ENCODE measurements around the gene PLA1A.

PLA1A gene

DNA sequence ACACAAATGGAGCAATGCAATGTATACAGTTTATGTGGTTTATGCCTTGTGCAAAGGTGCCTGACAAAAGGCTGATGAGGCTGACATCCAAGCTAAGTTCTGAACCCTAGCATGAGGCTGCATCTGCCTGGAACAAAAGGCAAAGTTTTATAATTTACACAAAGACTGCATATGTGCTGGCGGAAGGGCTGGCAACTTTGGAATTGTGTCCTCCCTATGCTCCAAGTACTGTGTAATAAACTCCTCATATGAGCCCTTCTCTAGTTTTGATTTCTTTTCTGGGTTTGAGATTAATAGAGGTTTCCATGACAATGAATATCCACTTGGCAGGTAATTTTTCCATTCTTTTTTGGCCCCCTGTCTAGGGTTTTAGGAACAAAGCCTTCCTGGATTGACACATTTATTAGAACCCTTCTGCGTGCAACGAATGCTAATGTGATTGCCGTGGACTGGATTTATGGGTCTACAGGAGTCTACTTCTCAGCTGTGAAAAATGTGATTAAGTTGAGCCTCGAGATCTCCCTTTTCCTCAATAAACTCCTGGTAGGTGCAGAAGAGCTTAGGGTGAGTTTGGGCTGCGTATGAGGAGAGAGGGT is 10.8 kb downstream of the PLA1A start:
- DNase-seq (ENCODE audit: low read depth), result no peak

DNA sequence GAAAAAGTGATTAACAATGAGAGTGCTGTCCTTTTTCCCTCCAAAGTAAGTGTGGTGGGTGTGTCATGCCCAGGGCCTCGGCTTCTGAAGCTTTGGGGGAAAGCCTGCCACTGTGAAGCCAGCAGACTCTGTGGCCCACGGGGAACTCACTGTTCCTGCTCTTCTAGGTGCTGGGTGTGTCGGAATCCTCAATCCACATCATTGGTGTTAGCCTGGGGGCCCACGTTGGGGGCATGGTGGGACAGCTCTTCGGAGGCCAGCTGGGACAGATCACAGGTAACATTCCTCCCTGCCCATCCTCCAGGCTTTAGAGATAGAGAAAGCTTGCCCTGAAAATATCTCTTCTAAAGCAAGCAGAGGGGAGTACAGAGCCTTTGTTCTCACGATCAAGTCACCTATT is 11.6 kb downstream of the PLA1A start:
- DNase-seq (ENCODE audit: low read depth), result no peak

DNA sequence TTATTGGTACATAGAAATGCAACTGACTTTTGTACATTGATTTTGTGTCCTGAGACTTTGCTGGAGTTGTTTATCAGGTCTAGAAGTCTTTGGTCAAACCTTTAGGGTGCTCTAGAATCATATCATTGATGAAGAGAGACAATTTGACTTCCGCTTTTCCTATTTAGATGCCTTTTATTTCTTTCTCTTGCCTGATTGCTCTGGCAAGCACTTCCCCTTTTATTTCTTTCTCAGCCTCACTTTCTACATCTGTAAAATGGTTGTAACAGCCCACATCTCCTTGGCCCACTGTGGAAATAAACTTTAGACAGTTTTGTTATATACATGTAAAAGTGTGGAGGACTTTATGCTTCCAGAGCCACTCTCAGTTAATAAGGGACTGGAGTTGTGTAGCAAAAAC is 14.0 kb downstream of the PLA1A start:
- DNase-seq (ENCODE audit: low read depth), result no peak

DNA sequence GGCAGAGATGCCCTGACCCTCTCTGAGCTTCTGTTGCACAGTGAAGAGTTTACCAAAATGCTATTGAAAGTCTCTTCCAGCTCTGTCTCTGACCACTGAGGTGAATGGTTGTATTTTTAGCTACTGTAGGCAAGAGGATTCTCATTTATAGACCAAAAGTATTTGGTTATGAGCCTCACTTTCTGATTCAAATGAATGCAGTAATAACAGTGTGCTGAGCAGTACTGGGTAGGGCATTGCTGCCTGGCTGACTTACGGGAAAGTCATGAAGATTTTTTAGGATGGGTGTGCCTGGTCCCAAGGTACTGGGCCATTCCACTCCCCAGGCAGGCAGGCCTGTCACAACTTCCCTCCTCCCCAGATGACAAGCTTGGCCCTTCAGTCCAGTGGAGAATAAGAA is 15.5 kb downstream of the PLA1A start:
- DNase-seq (ENCODE audit: low read depth), result no peak

DNA sequence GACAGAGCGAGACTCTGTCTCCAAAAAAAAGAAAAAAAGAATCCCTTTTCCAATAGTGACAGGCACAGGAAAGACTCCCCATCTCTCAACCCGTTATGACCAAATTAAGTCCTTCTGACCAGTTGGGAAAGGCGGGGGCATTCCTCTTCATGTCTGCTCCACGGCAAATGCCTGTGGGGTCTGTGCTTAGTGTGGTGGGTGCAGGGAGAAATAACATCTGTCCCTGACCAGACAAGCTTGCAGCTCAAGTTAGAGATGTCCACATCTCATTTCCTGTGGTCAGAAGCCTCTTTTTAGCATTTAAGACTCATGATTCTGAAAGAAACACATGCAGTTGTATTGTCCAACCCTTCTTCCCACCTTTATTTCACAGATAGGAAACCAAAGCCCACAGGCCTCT is 16.2 kb downstream of the PLA1A start:
- no peak for DNase-seq (ENCODE audit: low read depth)

DNA sequence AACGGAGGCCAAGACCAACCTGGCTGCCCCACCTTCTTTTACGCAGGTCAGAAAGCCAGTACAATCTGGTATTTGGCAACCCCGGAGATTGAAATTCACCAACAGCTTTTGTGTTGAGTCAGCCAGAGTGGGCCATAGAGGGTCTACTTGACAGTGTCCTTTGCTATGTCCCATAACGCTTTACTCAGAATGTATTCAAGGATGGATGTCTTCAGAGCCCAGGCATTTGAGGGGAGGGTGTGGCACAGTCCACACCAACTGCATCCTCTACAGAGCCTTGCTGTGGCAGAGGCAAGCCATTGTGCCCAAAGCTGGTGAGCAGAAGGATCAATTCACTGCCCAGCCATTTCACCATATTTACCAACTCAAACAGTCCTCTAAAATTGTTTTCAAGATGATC is 18.4 kb downstream of the PLA1A start:
- DNase-seq (ENCODE audit: low read depth), result no peak

DNA sequence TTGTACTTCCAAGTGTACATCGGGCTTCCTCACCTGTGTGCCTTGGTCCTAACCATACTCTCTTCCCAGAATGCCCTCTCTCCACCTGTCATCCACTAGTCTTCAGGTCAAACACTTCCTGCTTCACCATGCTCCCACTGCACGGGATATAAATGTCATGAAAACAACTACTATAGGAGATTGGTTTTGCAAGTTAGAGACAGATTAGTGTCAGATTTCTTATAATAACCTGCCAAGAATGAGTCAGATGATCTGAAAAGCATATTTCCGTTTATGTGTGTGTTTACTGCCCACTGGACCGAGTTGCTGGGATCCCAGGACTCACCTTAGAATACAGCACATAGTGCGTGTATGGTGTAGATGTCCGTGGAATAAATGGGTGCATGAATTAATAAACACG is 21.4 kb downstream of the PLA1A start:
- DNase-seq (ENCODE audit: low read depth), result no peak

DNA sequence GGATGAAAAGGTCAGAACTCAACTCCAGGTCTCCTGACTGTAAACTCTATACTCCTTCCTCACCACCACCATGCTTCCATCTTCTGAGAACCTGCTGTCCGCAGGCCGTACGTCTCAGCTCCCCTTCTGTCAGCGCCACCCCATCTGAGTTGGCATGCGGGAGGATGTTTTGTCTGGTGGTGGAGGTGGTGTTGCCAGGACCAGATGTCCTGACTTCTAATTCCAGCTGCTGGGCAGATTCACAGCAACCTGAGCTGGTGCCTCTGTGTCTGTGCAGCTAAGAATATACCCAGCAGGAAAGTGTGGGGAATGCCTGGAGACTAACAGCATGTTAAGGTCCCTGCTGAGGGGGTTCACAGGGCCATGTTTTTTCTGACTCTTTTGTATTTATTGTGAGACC is 23.2 kb downstream of the PLA1A start:
- DNase-seq (ENCODE audit: low read depth), result no peak

DNA sequence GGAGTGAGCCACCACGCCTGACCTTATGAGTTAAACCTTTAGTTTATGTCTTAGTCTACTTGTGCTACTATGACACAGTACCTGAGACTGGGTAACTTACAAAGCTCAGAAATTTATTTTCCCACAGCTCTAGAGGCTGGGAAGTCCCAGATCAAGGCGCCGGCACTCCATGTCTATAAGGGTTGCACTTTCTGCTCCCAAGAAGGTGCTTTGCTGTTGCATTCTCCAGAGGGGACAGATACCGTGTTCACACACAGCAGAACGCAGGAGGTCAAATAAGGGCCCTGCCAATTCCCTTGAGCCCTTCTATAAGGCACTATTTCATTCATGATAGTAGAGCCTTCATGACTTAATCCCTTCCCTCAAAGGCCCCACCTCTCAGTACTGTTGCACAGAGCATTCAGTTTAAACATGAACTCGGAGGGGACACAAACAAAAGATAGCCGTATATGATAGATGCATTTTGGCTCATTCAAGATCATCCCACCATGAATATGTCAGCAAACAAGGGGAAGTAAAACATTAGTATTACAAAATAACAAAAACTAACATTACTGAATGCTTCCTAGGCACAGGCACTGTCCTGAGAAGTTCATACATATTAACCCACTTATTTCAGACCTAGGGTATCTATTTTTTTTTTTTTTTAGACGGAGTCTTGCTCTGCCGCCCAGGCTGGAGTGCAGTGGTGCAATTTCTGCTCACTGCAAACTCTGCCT is 26.5 kb downstream of the PLA1A start:
- no peak for DNase-seq (ENCODE audit: low read depth)

DNA sequence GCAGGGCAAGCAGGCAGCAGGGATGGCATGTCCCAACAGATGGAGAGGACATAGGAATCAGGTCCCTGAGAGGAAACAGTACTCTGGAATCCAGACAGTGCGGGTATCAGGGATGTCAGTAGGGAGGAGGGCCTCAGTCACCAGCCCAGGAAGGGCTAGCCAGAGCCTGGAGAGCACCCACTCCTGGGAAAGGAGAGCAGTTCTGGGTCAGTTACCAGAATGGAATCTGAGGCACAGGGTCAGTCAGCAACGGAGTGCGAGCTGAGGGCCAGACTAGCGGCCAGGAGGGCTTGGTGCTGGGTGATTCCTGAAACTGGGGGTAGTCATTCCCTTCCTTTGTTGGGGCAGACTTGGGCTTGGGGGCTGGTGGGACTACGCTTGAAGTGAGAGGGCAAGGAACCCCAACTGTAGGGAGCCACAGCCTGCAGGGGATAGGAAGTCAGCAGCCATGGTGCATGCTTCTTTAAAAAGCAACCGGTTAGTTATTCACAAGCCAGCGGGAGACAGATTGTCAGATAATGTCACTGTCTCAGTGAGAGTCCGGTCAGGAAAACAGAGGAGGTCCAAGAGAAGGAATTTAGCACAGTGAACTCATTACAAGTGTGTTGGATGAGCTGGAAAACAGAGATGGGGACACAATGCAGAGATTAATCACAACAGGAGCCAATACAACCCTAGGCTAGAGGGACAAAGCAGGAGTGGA is 27.9 kb downstream of the PLA1A start:
- no peak for DNase-seq (ENCODE audit: low read depth)

DNA sequence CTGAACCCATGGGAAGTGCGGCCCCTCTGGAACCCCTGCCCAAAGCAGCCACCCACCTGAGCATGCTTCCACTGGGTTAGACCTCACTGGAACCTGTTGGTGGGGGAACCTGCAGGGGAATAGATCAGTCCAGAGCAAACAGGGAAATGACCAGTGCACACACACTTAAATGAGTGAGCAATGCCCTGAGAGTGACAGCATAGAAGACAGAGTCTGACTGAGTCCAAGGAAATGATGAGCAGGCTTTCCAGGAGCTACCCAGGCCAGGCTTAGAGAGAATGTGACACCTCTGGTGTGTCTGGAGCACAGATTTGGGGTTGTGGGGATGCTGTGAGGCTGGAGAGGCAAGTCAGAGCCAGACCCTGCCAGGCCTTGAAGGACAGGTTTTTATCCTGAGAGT is 28.5 kb downstream of the PLA1A start:
- DNase-seq (ENCODE audit: low read depth), result no peak

DNA sequence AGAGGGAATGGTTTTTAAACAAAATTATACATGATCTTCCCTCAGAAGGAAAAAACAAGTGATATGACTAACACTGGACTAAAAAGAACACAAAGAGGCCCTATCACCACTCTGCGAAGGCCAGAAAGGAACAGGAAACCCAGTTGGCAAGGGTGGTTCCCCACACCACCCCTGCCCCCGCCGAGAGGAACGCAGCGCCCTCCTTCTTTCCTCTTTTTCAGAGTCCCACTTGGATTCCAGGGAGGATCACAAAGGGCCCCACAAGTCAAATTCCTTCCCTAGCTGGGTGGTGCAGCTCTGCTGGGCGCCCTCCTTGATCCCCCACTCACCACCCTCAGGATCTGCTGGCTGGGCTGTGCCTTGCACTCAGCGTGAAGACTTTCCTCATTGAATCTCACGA is 29.8 kb downstream of the PLA1A start:
- DNase-seq (ENCODE audit: low read depth), result no peak

DNA sequence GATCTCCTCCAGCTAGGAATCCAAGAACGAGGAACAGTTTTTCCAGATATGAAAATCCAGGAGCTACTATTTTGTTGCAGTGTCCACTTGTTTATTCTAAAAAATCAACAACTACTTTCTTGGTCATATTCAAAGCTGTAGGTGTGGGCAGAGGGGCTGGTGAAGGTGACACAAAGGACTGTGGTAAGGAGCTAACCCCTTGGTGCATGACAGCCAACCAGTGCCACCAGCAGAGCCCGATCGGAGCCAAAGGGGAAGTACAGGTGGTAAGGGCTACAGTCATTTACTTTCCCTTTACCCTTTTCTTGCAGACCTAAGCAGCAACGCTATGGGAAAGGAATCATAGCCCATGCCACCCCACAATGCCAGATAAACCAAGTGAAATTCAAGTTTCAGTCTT is 30.7 kb downstream of the PLA1A start:
- DNase-seq (ENCODE audit: low read depth), result no peak

DNA sequence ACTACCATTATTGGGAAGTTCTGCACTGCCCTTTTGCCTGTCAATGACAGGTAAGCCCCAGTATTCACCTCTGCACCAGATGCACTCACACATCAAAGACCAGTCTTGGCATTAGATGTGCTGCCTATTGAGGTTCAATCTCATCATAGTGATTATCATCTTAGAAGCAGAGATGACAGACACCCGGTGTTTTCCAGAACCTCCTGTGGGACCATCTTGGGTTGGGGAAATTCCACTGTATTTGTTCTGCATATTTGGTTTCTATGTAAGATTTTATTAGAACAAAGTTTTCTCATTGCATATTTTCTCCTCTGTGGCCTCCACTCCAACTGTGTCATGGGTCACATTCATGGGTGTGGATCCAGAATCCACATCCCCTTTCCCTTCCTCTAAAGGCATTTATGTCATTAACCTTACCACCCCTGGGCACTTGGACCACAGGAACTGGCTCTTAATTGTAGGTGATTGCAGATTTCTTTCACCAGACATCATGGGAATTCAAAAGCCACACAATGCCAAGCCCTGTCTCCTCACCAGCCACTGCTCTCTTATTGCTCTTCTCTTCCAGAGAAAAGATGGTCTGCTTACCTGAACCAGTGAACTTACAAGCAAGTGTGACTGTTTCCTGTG is 31.2 kb downstream of the PLA1A start:
- peak; percentile 48 for DNase-seq (ENCODE audit: low read depth)

DNA sequence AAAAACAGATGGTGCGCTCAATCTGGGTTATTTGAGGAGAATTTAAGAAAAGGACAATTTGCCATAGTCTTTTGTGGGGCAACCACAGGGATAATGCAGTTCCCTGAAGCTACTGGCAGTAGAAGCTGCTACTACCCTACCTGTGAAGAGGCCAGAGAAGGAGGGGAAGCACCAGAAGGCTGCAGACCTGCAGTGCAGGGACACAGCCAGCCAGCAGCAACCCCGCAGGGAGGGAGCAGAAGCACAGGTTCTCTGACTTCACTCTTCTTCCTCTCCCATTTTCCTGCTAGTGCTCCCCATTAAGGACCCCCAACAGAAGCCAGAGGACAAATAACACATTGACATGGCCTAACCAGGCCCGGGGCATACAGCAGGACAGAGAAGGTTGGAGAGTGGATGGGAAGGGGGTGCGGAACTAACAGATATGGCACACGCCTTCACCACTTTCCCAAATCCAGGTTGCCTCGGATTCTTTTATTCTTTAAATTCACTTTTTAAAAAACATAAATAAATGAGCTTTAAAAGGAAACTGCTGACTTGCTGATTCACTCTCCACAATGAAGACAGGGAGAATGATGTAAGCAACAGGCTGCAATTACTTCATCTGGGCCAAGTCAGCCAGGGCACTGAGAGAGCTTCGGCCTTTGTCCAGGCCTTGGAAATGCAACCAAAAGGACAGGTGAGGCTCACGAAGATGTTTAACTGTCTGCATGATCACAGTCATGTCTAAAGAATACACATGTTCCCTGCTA is 32.6 kb downstream of the PLA1A start:
- DNase-seq (ENCODE audit: low read depth), result no peak

DNA sequence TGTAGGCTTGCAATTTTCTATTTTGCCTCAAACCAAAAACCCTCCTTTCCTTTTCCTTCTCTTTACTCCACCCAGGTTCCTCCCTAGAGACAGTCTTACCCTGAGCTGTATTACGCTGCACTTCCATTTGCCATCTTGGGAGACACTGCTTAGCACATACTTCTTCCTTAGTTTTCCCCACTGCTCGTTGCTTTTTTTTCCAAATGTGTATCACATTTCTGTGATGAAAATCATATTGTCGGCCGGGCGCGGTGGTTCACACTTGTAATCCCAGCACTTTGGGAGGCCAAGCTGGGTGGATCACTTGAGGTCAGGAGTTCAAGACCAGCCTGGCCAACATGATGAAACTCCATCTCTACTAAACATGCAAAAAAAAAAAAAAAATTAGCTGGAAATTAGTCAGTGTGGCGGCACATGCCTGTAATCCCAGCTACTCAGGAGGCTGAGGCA is 33.2 kb downstream of the PLA1A start:
- DNase-seq (ENCODE audit: low read depth), result no peak

DNA sequence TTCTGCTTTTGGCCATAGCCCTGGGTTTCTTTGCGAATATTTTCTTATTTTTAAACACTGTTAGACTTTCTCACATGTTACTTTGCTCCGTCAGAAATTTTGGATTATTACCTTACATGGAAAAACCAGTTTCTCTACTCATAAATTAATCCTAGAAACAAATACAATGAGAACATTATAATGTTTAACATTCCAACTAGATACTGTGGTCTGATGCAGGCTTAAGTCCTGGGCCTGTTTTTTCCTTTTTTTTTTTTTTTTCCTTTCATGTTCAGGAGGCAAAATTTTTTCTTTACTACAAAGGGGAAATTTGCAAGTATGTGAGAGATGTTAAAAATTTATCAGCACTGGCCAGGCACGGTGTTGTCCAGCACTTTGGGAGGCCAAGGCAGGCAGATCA is 33.8 kb downstream of the PLA1A start:
- no peak for DNase-seq (ENCODE audit: low read depth)

DNA sequence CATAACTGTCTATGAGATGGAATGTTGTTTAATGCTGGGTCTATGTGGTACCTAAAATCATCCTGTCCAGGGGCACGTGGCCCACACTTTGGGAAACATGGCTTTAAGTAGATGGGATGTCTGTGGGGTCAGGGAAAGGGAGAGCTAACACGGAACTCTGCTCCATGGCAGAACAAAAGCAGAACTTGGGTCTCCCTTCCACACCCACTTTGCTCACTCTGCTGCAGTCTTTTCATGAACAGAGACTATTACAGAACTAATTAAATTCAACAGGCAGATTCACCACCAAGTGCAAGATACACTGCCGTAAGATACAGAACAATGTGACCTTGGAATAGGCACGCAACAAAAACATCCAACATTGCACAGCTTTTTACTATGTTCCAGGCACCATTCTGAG is 34.5 kb downstream of the PLA1A start:
- DNase-seq (ENCODE audit: low read depth), result no peak

DNA sequence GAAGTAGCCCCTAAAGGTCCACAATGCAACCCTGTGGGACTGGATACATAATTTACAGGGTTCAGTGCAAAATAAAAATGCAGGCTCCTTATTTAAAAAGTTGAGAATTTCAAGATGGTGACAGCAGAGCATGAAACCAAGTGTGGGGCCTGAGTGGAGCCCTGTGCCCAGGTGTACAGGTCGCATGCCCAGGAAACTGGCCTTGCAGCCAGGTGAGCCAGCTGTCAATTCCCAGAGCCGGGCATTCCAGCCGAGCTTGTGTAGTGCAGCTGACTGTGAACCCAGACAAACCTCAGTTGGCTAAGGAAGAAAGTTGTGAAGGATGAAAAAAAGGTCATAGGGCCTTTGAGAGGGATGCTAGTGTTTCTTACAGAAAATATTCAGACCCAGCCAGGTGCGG is 35.1 kb downstream of the PLA1A start:
- no peak for DNase-seq (ENCODE audit: low read depth)

DNA sequence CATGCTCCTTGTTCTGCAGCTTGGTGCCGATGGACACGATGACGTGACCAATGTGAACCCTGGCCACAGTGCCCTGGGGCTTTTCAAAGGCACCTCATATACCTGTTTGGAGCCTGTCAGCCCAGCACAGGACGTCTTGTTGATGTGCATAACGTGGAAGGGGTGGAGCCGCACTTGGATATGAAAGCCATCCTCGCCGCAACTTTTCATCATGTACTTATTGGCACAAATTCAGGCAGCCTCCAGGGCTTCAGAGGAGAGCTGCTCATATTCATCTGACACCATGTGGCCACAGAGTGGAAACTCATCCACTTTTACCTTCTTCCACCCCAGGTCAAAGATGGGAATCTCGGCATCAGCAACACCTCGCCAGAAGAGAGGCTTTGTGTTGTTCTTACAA is 38.0 kb downstream of the PLA1A start:
- no peak for DNase-seq (ENCODE audit: low read depth)

DNA sequence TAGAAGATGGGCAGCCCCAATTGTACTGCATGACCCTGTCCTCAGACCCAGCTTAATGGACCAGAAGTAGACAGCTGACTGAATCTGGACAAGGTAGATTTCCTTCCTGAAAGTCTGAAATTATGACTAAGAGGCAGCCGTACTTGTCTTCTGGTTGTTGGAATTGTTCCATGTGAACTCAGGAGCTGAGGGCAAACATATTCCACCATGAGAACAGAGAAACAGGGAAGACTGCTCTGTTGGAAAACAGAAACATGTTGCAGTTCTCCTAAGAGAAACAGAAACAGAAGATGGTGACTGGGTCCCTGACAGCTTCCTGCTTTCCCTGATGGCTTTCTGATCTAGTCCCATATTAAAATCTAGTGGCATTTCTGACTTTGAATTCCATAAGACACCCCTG is 38.6 kb downstream of the PLA1A start:
- no peak for DNase-seq (ENCODE audit: low read depth)

DNA sequence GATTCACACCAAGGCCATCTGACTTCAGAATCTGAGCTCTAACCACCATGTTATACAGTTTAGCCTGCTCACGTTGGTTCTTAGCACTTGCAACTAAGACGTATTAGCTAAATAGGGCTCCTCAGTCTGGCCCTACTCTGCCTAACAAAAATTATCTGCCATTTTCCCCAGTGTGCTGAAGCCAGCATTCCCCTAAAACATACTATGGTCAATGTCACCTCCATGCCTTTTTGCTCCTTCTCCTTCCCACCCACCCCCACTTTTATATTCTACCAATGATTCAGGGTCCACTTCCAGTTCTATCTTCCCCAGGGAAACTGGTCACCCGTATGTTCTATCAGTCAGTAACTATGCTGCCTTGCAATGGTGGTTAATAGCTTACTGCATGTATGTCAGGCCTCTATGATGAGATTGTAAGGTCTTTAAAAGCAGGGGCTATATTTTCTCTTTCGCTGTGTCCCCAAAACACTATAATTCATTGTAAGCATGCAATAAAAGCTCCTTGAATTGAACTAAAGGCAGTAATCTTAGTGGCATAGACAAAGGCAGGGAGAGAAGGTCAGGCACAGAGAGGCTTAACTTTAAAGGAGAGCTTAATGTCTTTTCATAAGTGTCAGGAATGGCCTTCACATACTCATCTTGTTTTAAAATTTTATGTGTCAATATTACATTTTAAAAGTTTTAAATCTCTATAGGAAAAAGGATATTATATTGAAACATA is 39.4 kb downstream of the PLA1A start:
- DNase-seq (ENCODE audit: low read depth), result no peak

Measured in GM04504 (cell line).